ENCODE data around the gene CNTNAP2.

The CNTNAP2 gene

GRCh38 chr7:147013825-147014224, 897.2 kb downstream of the CNTNAP2 start:
- DNase-seq (ENCODE audit: low read depth, low spot score): no peak

- DNase-seq (ENCODE audit: low read depth, low spot score): no peak
Measured at GRCh38 chr7:147014286-147014955, 897.8 kb downstream of the CNTNAP2 start.

- no peak for DNase-seq (ENCODE audit: low read depth, low spot score)
Measured at GRCh38 chr7:147015999-147016398, 899.4 kb downstream of the CNTNAP2 start.

GRCh38 chr7:147022056-147022455, 905.5 kb downstream of the CNTNAP2 start:
- DNase-seq (ENCODE audit: low read depth, low spot score): no peak

GRCh38 chr7:147023440-147023839, 906.8 kb downstream of the CNTNAP2 start:
- DNase-seq (ENCODE audit: low read depth, low spot score): no peak

GRCh38 chr7:147029953-147030352, 913.4 kb downstream of the CNTNAP2 start:
- no peak for DNase-seq (ENCODE audit: low read depth, low spot score)

GRCh38 chr7:147033641-147034040, 917.0 kb downstream of the CNTNAP2 start:
- no peak for DNase-seq (ENCODE audit: low read depth, low spot score)

- no peak for DNase-seq (ENCODE audit: low read depth, low spot score)
Measured at GRCh38 chr7:147041438-147041837, 924.8 kb downstream of the CNTNAP2 start.

- no peak for DNase-seq (ENCODE audit: low read depth, low spot score)
Measured at GRCh38 chr7:147044941-147045340, 928.3 kb downstream of the CNTNAP2 start.

- no peak for DNase-seq (ENCODE audit: low read depth, low spot score)
Measured at GRCh38 chr7:147047696-147048095, 931.1 kb downstream of the CNTNAP2 start.

GRCh38 chr7:147048864-147049263, 932.3 kb downstream of the CNTNAP2 start:
- DNase-seq (ENCODE audit: low read depth, low spot score): no peak

- DNase-seq (ENCODE audit: low read depth, low spot score): no peak
Measured at GRCh38 chr7:147052818-147053217, 936.2 kb downstream of the CNTNAP2 start.

- no peak for DNase-seq (ENCODE audit: low read depth, low spot score)
Measured at GRCh38 chr7:147053746-147054145, 937.1 kb downstream of the CNTNAP2 start.

GRCh38 chr7:147060070-147060469, 943.5 kb downstream of the CNTNAP2 start:
- DNase-seq (ENCODE audit: low read depth, low spot score): no peak

- no peak for DNase-seq (ENCODE audit: low read depth, low spot score)
Measured at GRCh38 chr7:147062897-147063296, 946.3 kb downstream of the CNTNAP2 start.

GRCh38 chr7:147068842-147069241, 952.2 kb downstream of the CNTNAP2 start:
- DNase-seq (ENCODE audit: low read depth, low spot score): no peak

GRCh38 chr7:147069771-147070170, 953.2 kb downstream of the CNTNAP2 start:
- DNase-seq (ENCODE audit: low read depth, low spot score): no peak

GRCh38 chr7:147070886-147071285, 954.3 kb downstream of the CNTNAP2 start:
- DNase-seq (ENCODE audit: low read depth, low spot score): no peak

- DNase-seq (ENCODE audit: low read depth, low spot score): no peak
Measured at GRCh38 chr7:147071536-147071935, 954.9 kb downstream of the CNTNAP2 start.

GRCh38 chr7:147078312-147078711, 961.7 kb downstream of the CNTNAP2 start:
- no peak for DNase-seq (ENCODE audit: low read depth, low spot score)

GRCh38 chr7:147079083-147079482, 962.5 kb downstream of the CNTNAP2 start:
- DNase-seq (ENCODE audit: low read depth, low spot score): no peak

GRCh38 chr7:147079921-147080420, 963.4 kb downstream of the CNTNAP2 start:
- no peak for DNase-seq (ENCODE audit: low read depth, low spot score)

GRCh38 chr7:147081117-147081516, 964.5 kb downstream of the CNTNAP2 start:
- no peak for DNase-seq (ENCODE audit: low read depth, low spot score)

GRCh38 chr7:147089051-147089461, 972.5 kb downstream of the CNTNAP2 start:
- DNase-seq (ENCODE audit: low read depth, low spot score): no peak

All from activated CD4-positive, CD25-positive, alpha-beta regulatory T cell treated with anti-CD3 and anti-CD28 coated beads, Interleukin-2, amount 50 U/mL, for 16 hours (primary cell).